Stimulated activated CD8-positive, alpha-beta memory T cell treated with anti-CD3 and anti-CD28 coated beads, Interleukin-12 subunit alpha, Interleukin-12 subunit beta, amount 100 ng/mL, for 24 hours (primary cell): ENCODE results near the gene THSD7B.

Experiments used
- DNase-seq: peaks from one replicate; pipeline ENCODE4 v3.0.0-alpha.2; 2020; ENCODE audit errors: extremely low read depth

The THSD7B gene

DNA sequence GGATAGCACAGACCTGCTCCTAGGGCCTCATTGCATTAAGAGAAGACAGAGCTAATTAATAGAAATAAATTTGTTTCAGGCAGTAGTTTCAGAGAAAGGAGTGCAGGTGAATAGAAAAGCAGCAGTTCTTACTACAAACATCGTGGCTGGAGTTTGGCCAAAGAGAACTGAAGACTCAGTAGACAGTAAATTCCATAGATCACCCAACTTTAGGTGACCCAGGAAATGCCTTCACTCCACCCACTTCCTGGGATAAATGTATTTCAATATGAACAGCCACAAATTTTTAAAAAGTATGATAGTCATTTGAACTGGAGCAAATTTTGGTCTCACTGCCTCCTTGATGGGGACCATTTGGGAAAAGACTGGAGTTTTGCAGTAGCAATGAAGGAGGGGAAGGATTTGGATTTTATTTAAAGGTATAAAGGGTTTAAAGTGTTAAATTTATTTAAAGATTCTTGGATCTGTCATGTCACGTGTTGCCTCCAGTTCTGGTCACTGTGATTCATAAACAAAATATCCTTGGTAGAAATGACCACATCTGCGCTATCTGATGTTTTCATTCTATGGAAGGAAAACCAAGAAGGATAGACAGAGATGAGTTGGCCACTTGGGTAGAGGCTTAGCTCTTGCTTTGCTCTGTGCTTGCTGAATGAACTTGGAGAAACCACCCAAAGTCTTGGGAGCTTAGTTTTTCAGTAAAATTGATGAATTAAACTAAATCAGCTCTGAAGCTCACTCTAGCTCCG lies 390.2 kb downstream of the THSD7B start:
- no peak for DNase-seq

GRCh38 chr2:137156221-137156844 lies 391.0 kb downstream of the THSD7B start:
- no peak for DNase-seq

- no peak for DNase-seq
Measured at GRCh38 chr2:137157851-137158250, 392.5 kb downstream of the THSD7B start.

DNA sequence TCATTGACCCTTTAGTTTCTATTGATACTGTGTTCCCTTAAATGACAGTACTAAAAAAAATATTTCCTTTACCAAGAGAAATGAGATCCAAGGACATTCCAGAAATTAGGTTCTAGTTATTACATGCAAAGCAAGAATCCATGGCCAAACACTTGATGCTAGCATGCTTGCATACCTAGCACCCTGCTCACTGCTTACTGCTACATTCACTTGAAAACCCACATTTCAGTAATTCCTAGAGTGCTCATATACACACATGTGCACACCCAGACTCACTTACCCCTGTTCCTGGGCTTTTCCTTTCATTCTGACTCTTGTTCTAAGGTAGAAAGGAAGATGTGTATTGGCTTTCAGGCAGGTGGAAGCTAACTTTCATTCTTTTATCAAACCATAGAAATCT lies 395.9 kb downstream of the THSD7B start:
- DNase-seq: no peak

DNA sequence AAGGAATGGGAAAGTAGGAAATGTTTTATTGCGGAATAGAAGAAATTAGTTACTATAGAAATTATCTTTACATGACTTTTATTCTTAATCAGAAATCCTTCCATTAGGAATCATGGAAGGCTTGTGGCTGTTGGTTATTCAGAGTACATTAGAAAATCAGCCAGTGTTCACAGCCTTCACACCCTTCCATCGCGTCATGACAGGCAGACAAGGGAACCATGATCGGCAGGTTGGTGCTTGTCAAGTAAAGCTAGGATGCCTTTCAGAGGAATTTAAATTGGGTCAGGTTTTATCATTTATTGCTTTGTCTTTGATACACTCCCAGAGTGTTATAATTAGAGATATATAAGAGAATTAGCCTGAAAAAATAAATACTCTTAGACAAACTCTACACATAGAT lies 400.6 kb downstream of the THSD7B start:
- DNase-seq: no peak

DNA sequence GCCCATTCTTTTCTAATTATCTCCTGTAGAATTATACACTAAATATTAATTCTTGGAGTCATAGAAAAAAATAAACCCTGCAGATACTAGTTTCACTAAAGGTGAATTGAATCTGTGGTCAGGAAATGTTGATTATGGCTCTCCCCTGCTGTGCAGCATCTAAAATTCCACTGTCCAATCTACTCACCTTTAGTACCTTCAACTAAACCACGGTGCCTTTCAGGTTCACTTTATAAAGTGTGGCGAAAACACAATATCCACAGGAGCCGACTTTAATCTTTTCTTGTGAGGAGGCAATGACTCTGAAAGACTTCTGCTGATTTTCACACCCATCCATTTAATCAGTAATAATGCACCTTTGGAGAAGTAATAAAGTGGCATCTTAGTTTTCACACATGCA lies 402.3 kb downstream of the THSD7B start:
- no peak for DNase-seq

GRCh38 chr2:137168552-137168951 lies 403.2 kb downstream of the THSD7B start:
- DNase-seq: no peak

GRCh38 chr2:137172162-137172561 lies 406.8 kb downstream of the THSD7B start:
- DNase-seq: no peak

GRCh38 chr2:137173463-137173862 lies 408.1 kb downstream of the THSD7B start:
- DNase-seq: no peak

DNA sequence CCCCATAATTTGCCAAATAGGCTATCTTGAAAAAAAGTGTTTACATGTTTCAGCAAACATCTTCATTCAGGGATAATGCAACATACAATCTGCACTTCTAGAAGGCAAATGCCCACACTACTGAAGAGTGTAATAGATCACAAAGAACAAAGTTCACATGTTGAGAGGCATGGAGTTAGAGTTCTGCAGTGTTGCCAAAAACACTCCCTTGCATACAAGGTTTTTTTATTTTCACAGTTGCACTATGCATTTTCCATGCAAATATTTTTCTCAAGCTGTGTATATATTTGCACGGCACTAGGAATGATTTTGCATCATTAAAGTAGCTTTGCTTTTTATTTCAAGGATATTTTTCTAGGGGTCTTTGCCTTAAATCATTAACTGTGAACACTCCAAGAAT lies 409.9 kb downstream of the THSD7B start:
- no peak for DNase-seq

DNA sequence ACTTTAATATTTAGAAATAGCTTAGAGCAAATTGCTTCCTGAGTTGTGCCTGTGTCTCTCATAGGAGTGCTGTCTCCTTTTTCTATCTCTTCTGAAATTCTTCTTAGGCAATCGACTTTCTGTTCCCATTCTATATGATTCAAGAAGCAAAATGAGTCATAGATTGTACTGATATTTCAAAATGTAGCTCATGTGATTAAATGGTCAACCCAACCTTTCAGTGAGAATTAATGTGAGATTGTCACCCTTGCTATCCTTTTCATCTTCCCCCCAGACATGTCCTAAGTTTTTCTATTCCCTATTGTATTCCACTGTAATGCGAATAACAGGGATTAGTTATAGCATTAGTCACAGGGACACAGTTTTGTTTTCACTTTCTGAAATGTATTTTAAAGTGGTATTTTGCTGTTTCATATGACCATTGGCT lies 413.6 kb downstream of the THSD7B start:
- no peak for DNase-seq

DNA sequence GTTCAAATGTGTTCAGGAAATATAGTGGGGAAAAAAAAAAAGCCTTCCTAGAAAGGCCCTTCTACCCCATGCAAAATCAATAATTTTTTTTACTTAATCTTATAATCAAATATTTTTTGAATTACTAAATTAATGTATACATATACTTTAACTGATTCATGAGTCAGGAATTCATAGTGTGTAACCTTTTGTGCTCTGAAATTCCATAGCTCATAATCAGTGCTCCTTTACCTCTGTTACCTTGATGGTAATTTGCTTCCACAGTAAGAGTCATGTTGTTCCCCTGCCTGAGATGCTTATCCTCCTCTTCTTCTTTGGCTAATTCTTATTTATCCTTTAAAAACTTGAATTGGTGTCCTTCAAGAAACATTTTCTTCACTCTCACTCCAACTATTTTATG lies 414.2 kb downstream of the THSD7B start:
- DNase-seq: no peak

GRCh38 chr2:137180012-137180411 lies 414.7 kb downstream of the THSD7B start:
- no peak for DNase-seq

- no peak for DNase-seq
Measured at GRCh38 chr2:137181370-137181769, 416.0 kb downstream of the THSD7B start.

DNA sequence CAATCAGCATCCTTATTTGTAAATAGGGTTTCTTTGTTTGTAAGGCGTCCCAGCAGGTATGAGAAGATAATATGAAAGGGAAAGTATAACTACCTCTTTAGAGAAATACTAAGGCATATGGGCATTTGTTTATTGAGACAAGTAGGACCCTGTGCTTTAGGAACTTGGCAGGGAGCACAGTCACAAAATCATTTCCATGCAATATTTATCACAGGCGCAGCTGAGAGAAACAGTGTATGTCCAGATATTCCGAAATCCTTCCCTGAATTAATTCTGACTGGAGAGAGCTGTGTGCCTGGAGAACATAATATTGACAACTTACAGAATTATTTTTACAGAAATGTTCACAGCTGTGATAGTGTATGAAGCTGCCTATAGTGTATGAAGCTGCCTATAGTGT lies 416.7 kb downstream of the THSD7B start:
- DNase-seq: no peak

GRCh38 chr2:137183206-137183898 lies 418.0 kb downstream of the THSD7B start:
- DNase-seq: no peak

GRCh38 chr2:137185378-137186078 lies 420.2 kb downstream of the THSD7B start:
- no peak for DNase-seq

DNA sequence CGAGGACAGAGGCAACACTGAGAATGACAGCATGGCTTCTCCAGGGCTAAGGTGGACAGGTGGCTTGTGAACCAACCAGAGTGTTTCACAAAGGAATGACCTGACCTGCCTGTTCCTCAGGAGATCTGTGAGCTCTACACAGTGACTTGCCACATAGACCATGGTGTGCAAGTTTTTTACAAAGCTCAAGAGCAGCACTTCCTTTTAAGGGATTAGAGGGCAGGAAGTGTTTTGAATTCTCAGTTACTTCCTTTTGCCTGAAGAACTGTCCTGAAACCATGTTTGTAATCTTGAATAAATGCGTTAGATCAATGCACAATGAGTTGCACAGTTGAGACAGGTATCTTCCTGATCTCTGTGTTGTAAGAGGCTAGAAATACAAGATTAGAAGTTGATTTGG lies 421.9 kb downstream of the THSD7B start:
- DNase-seq: no peak

DNA sequence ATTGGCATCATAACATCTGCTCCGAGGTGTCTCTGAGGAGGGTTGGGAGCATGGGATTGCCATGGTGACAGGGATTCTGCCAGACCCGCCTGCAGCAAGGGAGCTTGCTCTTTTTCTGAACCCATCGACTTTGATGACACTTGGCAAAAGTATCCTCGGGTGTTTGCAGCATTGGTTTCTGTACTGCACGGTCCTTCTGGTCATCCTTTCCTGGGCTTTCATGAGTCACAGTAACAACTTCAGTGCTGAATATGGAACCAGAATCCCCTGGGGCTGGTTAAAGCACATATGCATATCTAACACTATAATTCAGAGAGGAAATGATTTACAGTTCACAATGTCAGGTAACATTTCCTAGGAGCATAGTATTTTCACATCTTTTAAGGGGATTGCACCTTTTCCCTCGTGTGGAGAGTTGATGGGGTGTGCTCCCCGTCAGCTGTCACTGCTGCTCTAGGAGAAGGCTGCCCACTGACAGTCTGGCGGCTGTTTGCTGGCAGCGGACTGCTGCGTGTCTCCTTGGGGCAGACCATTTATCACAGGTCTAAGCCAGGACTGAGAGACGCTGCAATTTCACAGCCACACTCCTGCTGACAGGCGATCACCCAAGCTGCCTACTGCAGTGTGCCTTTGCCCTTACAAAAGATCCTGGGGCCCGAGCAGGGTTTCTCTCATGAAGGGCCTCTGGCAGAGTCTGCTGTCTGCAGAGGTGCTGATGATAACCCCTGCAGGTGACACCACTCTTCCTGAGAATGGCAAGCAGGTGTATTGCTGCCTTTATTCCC lies 425.3 kb downstream of the THSD7B start:
- no peak for DNase-seq

DNA sequence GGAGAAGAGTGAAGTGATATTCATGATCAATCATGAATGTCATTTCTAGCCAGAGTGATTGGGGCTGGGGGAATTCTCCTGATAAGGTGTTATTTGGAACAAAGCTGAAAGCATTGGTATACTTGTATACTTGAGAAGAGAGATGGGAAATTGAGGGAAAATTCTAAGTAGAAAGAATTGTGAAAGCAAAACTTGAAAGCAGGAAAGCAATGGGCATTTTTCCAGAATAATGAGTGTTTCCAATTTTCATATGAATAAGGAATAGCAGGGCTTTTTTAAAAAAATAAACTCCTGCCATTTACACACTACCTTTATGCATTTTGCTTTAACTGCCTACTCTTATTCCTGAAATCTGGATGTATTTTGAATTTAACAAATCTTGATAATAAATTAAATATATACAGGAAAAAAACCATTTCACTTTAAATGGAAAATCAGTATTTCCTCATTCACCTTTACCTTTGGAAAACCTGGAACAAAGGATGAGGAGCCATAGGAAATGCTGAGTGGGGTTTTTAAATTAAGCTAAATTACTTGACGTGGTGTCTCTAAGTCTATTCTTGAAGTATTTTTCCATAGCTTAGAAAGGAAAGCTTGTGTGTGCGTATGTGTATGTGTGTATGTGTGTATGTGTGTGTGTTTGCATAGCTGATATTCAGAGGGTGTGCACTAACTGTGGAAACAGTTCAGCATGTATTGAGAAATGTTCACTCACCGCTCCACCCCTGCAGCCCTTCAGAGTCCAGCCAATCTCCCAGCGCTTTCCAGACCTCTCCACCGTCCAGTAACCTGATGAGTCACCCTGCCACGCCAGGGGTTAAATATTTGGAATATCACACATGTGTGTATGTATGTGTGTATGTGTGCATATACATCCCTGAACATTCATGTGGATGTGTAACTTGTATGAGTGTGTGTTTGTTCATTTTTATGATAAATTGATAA lies 427.3 kb downstream of the THSD7B start:
- DNase-seq: no peak
